ENCODE data around the gene FBXO47. TPM values are rescaled to one million over a fixed set of nuclear protein-coding genes. Genes with fewer than 3 reads are reported as not detected.

The FBXO47 gene
- total and polyA plus RNA-seq, 9 of the 15 experiments (the other 6 are each of a cell fraction or from before 2014, with no cell fraction given) = not detected

DNA sequence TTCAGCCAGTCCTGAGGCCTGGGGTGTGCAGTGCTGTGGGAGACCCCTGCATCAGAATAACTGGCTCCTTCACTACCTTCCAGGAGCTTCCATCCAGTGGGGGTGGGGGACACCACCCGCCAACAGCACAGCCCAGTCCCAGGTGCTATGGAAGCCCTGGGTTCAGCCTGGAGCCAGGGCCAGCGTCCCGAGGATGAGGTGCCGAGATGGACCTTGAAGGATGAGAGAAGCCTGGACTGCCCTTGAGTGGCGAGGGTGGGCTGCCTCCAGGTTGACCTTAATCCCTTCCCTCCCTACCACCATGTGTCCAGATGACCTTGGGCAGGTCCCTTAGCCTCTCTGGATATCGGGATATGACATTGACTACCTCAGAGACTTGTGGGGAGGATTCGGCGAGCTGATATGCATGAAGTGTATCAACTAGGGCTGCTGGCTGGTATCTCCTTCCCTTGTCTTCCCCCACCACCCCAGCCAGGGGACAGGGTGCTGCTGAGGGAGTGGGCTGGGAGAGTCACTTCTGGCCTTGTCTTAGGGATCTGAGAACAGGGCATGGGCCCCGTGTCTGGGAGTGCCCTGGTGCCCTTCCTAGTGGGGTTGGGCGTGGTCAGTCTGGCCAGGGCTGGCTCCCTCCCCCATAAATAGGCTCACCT is 56.0 kb downstream of the FBXO47 start:
- no peak overlapping the region for H3K4me2 ChIP-seq (ENCODE audit: insufficient read depth, low read length)
- no peaks in the 10 kb centered on the region for H3K9me3 ChIP-seq (replicated peaks; ENCODE audit: control insufficient read depth, insufficient read depth, low read depth, low read length)
- H3K79me2 ChIP-seq (ENCODE audit: control insufficient read depth, insufficient read depth, low read length) = peaks cover 3% of the 10 kb centered on the region; the same call in 1 of the 3 replicates
- POLR2A ChIA-PET = interaction anchor here (0.9 kb wide), 1 partner anchor 11 kb away, joined by 3 read pairs; no protein-coding TSS in a partner anchor
- no peak overlapping the region for H3K27ac ChIP-seq (ENCODE audit: extremely low read depth, low read depth, low read length)
- no peak for FAIRE-seq
- WGBS (ENCODE audit: insufficient coverage, low coverage, missing lambda C conversion rate) = 87% methylated on average over 10 of the region's 10 CpGs
- no peak overlapping the region for H2AFZ ChIP-seq (ENCODE audit: low read depth, low read length)
- no peak for ATAC-seq
- no peaks in the 10 kb centered on the region for H3K27me3 ChIP-seq (ENCODE audit: control insufficient read depth in 2 of 2, insufficient read depth in 2 of 2, low read length in 2 of 2)
- H3K9me1 ChIP-seq (ENCODE audit: control insufficient read depth, insufficient read depth, low read length) = no peaks in the 10 kb centered on the region
- no peak overlapping the region for H3K9ac ChIP-seq (ENCODE audit: insufficient read depth in 1 of 2, low read depth in 2 of 2, low read length in 2 of 2)
- H3K4me3 ChIP-seq = no peak overlapping the region
- BruUV-seq (replicated peaks) = no TSS peak
- peaks cover 81% of the 10 kb centered on the region; the same call in 2 of the 3 replicates for H3K36me3 ChIP-seq (ENCODE audit: control insufficient read depth, insufficient read depth, low read length)
- intact Hi-C loops (cut with micrococcal nuclease) = no loop called here
- peaks cover 11% of the 10 kb centered on the region; the same call in 1 of the 2 replicates for H4K20me1 ChIP-seq (replicated peaks; ENCODE audit: control insufficient read depth, insufficient read depth, low read length)
- in situ Hi-C loops (cut with MboI) = no loop called here
- no peak for TF ChIP-seq ZKSCAN8 (CRISPR knock-in tag; IDR thresholded peaks at IDR 0.05)
- TF ChIP-seq, protein P1, sequence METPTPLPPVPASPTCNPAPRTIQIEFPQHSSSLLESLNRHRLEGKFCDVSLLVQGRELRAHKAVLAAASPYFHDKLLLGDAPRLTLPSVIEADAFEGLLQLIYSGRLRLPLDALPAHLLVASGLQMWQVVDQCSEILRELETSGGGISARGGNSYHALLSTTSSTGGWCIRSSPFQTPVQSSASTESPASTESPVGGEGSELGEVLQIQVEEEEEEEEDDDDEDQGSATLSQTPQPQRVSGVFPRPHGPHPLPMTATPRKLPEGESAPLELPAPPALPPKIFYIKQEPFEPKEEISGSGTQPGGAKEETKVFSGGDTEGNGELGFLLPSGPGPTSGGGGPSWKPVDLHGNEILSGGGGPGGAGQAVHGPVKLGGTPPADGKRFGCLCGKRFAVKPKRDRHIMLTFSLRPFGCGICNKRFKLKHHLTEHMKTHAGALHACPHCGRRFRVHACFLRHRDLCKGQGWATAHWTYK (CRISPR knock-in tag; IDR thresholded peaks at IDR 0.05) = no peak
- TF ChIP-seq RNF2 (IDR thresholded peaks at IDR 0.05) = no peak
- no peak for TF ChIP-seq CCAR2 (IDR thresholded peaks at IDR 0.05; ENCODE audit: low read depth, low read length)
- TF ChIP-seq, protein P2, sequence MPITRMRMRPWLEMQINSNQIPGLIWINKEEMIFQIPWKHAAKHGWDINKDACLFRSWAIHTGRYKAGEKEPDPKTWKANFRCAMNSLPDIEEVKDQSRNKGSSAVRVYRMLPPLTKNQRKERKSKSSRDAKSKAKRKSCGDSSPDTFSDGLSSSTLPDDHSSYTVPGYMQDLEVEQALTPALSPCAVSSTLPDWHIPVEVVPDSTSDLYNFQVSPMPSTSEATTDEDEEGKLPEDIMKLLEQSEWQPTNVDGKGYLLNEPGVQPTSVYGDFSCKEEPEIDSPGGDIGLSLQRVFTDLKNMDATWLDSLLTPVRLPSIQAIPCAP (CRISPR knock-in tag; IDR thresholded peaks at IDR 0.05; ENCODE audit: borderline replicate concordance) = no peak
- CTCF ChIA-PET (ENCODE audit: low intra/inter-chr PET ratio) = no interaction called here
- H3K4me1 ChIP-seq (replicated peaks in 1 of 2; ENCODE audit: control insufficient read depth in 2 of 2, insufficient read depth in 2 of 2, low read length in 2 of 2) = peaks cover 0 to 20% of the 10 kb centered on the region in 2 experiments; a peak in 1 of 5 replicates
- peak in 1 of 4 experiments; percentile 5 for DNase-seq (ENCODE audit: extremely low read depth in 1 of 4, low spot score in 3 of 4)

All from K562 (cell line).